ENCODE data around the gene AADACL3.
"Not testable (repeated sequence)": the region's sequence is repeated elsewhere in the genome, so short reads cannot be mapped to it uniquely, and the experiment has no call there.

AADACL3 gene, protein sequence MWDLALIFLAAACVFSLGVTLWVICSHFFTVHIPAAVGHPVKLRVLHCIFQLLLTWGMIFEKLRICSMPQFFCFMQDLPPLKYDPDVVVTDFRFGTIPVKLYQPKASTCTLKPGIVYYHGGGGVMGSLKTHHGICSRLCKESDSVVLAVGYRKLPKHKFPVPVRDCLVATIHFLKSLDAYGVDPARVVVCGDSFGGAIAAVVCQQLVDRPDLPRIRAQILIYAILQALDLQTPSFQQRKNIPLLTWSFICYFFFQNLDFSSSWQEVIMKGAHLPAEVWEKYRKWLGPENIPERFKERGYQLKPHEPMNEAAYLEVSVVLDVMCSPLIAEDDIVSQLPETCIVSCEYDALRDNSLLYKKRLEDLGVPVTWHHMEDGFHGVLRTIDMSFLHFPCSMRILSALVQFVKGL

DNA sequence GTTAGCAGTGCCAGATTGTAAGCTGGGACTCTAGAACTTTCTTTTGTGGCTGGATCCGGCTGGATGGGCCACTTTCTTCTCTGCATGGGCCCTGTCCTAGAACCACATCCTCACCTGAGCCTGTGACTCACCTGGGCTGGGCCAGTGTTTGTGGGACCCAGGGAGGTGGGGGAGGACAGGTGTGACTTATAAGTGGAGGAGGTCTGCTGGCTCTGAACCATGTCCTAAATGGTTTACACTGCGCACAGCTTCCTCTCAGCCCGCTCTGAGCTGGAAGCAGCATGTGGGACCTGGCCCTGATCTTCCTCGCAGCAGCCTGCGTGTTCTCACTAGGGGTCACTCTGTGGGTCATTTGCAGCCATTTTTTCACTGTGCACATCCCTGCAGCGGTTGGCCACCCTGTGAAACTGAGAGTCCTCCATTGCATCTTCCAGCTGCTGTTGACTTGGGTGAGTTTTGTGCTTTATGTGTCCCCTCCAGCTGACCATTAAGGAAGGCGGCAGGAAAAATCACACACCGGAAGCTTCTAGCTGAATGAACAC is at the start of gene AADACL3:
Gene AADACL3 (plus strand): TSS at position 215 of the 542 bp plus-strand sequence. CDS start 67 bp downstream, at position 282.
- DNase-seq = no peak

DNA sequence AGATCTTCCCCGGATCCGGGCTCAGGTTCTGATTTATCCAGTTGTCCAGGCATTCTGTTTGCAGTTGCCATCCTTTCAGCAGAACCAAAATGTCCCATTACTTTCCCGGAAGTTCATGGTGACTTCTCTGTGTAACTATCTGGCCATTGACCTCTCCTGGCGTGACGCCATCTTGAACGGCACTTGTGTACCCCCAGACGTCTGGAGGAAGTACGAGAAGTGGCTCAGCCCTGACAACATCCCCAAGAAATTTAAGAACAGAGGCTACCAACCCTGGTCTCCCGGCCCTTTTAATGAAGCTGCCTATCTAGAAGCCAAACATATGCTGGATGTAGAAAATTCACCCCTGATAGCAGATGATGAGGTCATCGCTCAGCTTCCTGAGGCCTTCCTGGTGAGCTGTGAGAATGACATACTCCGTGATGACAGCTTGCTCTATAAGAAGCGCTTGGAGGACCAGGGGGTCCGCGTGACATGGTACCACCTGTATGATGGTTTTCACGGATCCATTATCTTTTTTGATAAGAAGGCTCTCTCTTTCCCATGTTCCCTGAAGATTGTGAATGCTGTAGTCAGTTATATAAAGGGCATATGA is 49.7 kb upstream of the AADACL3 start:
- DNase-seq = no peak

DNA sequence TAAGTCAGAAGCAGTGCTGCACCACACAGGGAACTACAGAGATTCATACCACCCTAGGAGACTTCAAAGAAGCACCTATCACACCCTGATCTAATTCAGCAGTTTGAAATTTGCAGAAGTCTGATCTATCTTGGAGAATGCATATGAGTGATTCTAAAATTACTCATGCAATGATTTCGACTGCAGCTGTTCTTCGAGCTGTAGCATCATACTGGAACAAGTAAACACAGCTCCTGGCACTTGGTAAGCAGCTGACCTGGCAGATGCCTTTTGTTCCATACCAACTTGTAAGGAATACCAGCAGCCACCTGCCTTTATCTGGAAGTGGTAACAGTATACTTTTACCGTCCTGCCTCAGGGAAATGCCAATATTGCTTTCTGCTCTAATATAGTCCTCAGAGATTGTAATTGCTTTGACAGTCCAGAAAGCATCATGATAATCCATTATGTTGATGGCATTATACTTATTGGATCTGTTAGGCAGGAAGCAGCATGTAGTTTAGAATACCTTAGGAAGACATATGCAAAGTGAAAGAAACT is 46.3 kb upstream of the AADACL3 start:
- no peak for DNase-seq

DNA sequence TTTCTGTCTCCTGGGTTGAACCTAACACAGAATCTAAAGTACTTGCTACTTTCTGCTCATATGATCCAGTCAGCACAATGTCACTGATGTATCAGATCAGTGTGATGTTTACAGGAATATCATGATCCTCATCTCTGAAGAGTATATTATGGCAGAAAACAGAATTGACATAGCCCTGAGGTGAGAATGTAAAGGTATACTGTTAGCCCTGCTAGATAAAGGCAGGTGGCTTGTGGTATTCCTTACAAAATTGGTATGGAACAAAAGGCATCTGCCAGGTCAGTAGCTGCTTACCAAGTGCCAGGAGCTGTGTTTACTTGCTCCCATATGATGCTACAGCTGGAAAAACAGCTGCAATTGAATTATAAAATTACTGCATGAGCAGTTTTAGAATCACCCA is 41.6 kb upstream of the AADACL3 start:
- DNase-seq = no peak

DNA sequence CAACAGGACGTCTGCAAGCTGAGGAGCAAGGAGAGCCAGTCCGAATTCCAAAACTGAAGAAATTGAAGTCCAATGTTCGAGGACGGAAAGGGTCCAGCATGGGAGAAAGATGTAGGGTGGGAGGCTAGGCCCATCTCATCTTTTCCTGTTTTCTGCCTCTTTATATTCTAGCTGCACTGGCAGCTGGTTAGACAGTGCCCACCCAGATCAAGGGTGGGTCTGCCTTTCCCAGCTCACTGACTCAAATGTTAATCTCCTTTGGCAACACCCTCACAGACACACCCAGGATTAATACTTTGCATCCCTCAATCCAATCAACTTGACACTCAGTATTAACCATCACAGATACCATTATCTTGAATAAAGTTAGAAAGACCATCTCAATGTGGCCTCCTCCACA is 39.8 kb upstream of the AADACL3 start:
- DNase-seq = not testable (repeated sequence)

DNA sequence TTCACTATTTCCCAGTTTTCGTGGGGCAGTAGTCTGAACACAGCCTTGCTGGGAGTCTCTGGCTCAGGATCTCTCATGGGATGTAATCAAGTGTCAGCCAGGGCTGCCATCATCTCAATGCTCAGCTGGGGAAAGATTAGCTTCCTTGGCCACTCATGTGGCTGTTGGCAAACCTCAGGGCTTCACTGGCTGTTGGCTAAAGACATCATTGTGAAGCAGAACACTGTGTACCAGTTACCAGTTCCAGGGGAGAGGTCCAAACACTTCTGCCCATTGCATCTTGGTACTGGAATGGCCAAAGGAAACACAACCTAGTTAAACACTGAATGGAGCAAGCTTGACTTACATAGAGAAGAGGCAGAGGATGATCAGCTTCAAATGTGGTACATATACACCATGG is 38.3 kb upstream of the AADACL3 start:
- no peak for DNase-seq

DNA sequence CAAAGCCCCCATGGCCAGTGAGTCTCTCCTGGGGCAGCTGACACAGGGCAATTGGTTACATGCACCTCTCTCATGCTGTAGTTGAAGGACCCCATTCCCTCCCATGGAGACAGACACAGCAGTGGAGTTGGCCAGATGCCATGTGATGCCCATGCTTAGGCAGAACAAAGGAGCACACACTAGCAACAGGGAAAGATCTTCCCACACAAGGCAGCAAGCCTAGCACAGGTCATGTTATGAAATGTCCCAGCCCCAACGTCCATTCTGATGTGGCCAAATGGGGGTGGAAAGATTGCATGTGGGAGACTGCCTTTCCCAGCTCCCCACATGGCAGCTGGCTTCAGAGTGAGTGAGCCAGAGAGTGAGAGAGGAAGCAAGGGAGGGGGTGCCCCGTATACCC is 37.6 kb upstream of the AADACL3 start:
- no peak for DNase-seq

DNA sequence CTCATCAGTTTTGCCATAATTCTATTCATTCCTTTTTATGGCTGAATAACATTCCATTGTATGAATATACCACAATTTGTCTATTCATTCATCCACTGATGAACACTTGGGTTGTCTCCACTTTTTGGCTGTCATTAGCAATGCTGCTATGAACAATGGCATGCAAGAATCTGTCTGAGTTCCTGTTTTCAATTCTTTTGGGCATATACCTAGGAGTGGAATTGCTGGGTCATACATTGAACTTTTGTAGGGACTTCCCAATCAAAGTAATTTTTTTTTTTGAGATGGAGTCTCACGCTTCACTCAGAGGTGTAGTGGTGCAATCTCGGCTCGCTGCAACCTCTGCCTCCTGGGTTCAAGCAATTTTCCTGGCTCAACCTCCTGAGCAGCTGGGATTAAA is 37.1 kb upstream of the AADACL3 start:
- DNase-seq = no peak

DNA sequence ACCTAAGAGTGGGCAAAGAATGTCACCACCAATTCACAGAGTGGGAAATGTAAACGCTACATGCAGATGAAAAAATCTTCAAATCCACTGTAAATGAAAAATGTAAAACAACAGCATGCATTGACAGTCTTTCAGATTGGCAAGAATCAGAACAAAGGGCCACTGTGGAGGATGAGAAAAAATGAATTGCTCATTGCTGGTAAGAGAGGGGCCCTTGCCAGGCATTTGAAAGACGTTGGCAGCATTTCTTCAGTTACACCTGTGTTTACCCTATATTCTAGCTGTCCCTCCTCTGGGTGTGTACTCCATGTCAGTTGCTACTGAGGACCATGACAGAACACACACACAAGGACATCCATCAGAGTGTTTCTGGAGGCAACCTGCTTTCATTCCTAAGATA is 25.8 kb upstream of the AADACL3 start:
- DNase-seq = no peak

DNA sequence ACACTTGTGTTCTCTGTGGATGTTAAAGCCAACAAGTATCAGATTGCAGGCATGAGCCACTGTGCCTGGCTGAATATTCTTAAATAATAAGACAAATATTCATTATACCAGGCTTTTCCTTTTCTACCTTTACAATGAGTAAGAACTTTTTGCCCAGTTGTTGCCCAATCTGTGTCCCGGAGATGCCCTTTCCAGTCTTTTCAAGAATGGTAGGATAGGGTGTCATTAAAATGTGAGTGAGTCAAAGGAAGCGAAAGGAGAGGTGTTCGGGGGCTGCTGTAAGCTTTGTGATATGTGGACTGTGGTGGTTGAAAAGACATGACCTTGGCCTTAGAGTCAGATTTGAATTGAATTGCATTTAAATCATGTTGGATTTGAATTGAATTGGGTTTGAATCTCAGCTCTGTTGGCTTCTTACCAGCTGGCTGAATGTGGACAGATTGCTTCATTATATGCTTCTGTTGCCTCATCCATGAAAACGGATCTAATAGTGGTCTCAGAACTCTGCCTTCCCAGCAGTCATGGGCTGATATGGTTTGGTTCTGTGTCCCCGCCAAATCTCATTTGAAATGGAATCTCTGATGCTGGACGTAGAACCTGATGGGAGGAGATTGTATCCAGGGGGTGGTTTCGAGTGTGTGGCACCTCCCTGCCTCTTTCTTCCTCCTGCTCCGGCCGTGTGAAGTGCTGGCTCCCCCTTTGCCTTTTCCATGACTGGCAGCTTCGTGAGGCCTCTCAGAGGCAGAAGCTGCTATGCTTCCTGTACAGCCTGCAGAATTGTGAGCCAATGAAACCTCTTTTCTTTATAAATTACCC is 22.7 kb upstream of the AADACL3 start:
- no peak for DNase-seq

DNA sequence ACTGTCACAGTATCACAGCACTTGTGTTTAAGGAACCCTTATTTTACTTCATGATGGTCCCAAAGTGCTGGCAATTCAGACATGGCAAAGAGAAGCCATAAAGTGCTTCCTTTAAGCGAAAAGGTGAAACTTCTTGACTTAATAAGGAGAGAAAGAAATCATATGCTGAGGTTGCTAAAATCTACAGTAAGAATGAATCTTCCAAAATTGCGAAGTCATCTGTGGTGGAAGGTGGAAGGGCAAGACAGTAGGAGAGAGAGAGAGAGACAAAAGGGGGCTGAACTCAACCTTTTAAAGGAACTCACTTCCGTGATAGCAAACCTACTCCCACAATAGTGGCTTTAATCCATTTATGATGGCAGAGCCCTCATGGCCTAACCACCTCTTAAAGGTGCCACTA is 19.3 kb upstream of the AADACL3 start:
- no peak for DNase-seq

DNA sequence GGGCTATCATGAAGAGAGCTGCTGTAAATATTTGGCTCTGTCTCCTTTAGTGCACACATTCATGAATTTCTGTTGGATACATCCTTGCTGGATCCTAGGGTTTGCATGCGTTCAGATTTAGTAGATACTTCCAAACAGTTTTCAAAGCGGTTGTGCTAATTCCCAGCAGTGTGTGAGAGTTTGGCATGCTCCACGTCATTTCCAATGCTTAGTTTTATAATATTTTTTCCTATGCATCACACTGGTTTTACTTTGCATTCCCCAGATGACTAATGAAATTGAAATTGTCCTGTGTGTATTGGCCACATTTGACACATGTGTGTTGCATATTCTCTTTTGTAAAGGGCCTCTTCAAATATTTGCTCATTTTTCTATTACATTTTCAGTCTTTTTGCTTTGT is 18.5 kb upstream of the AADACL3 start:
- no peak for DNase-seq

DNA sequence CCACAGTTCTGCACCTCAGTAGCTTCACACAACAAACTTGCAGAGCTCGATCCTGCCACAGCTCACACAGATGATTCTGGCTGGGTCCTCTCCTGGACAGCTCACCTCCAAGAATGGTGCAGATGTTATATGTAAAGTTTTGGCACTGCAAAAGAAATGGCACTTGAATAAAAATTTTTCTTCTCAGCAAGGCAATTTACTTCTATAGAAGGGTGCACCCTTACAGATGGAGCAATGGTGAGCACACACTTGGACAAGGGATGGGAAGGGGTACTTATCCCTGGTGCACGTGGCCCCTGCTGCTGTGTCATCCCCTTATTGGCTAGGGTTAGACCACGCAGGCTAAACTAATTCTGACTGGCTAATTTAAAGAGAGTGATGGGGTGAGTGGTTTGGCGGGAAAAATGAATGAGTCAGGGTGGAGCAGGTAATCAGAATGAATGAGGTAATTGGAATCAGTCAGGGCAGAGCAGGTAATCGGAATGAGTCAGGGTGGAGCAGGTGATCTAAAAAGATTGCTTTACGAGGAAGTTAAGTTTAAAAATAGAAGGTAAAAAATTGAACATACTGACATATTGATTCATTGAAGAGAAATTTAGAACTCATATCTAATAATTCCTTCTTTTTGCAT is 12.0 kb upstream of the AADACL3 start:
- no peak for DNase-seq

DNA sequence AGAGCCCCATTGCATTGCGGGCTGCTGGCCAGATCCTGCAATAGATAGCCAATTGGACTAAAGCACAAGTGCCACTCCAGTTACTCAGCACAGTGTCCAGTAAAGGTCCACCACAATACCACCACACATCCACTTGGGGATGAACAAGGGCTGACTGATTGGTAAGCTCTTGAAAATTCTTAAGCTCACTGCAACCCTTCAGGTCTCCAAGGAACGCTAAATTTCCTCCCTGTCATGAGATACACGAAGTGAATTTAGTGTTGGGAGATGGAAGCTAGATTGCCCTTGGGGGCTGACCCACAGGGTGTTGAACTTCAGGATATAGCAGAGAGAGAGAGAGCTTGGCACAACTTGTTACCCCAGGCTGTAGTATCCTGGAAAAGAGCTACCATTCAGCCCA is 9.8 kb upstream of the AADACL3 start:
- DNase-seq = no peak

DNA sequence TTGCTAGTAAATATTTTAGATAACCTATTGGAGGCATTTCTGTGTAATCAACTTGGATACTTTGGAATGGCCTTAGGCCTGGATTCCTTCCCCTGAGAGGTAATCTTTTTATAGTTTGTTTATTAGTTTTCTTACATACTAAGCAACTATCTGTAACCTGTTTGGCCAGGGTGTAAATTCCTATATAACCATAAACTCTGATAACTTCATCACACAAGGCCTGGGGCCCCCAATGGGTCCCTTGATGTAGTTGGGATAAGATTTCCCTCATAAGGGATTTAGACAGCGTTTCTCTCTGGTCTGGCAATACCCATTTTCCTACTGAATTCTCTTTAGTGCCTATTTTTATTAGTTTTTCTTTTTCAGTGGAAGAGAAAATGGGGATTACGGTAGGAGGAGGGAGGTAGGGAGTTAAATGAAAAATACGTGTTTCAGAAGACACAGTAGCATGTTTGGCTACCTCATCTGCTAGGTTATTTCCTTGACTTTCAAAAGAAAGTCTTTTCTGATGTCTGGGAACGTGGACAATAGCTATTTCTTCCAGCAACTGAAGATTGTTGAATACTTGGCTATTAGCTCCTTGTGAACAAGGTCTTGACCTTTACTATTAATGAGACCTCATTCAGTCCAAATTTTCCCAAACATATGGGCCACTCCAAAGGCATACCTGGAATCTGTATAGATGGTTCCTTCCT is 7.4 kb upstream of the AADACL3 start:
- DNase-seq = no peak

DNA sequence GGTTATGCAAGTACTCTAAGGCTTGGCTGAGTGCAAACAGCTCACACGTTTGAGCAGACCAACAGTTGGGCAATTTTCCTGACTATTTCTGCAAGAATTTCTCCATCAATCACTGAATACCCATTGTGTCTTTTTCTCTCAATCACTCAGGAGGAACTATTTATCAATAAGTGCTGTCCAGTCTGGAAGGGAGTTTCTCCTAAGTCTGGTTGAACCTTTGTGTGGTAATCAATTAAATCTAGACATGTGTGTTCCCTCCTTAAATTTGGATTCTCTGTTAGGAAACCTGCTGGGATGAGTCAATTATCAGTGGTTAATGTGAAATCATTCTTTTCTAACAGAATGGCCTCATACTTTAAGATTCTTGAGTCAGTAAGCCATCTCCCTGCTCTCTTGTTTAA is 6.8 kb upstream of the AADACL3 start:
- no peak for DNase-seq

DNA sequence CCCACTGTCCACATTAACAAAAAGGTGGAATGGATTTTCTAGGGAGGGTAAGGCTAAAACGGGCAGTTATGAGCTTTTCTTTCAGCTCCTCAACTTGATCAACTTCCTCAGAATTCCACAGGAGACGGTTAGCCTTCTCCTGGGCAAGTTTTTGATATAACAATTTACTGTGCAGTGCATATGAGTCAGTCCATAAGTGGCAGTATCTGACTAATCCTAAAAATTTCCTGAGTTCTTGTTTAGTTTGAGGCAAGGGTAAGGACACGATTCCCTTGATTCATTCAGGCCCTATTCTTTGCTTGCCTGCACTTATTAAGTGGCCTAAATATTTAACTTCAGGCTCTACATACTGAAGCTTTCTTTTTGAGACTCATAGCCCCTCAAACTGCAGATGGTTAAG is 6.2 kb upstream of the AADACL3 start:
- DNase-seq = no peak

DNA sequence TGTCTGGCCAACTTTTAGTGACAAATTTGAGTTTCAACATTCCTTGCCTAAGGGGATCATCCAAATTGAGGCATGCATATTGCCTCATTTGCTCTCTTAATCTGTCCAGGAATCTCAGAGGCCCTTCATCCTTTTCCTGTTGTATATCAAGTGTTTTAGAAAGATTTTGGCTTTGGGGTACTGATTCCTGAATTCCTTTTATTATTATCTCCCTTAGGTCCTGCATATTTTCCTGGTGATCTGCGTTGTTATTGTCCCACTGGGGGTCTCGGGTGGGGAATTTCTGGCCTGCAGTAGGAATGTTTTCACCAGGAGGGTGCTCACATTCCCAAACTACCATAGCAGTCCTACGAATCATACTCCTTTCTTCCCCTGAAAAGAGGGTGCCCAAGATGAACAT is 4.4 kb upstream of the AADACL3 start:
- no peak for DNase-seq

DNA sequence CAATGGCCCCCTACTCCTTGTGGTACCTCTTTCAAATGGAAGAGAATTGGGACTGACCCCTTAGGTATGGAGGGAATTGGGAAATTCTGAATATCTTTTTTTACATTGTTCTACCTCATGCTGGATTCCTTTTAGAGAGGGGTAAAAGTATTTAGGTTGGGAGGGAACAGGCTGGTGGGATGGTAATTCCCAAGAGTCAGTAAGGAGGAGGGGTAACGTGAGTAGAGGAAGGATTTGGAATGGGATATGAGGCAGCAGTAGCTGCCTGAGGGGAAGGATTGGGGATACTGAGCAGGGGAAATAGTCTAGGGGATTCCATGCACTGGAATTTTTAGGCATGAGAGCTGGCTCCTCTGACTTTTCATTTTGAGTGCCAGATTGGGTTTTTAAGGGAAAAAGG is 3.8 kb upstream of the AADACL3 start:
- DNase-seq = no peak

DNA sequence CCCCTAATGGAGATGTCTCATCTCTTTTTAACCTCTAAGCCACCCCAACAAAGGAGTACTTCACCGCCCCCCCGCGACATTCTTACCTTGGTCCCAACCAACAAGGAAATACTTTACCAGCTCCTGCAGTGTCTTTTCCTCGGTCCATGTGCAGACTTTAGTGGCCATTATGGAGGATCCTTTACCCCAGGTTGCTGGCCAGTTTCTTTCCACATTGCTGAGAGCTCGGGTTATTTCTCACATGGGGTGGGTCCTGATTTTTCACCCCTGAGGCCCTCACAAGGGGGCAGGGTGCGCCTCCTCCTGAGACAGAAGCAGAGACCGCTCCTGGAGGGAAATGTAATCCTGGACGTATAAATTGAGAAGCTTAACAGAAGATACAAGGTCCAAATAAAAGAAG is 3.0 kb upstream of the AADACL3 start:
- no peak for DNase-seq

DNA sequence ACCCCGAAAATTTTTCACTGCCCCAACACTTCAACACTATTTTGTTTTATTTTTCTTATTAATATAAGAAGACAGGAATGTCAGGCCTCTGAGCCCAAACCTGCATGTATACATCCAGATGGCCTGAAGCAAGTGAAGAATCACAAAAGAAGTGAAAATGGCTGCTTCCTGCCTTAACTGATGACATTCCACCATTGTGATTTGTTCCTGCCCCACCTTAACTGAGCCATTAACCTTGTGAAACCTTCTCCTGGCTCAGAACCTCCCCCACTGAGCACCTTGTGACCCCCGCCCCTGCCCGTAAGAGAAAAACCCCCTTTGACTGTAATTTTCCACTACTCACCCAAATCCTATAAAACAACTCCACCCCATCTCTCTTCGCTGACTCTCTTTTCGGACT is 2.3 kb upstream of the AADACL3 start:
- DNase-seq = not testable (repeated sequence)

All from NCI-H2081 treated with DMSO at 0.1 percent for 48 hours (cell line).